ENCODE measurements around the gene S100A12.
"Not testable (repeated sequence)": the region's sequence is repeated elsewhere in the genome, so short reads cannot be mapped to it uniquely, and the experiment has no call there.

Gene S100A12

DNA sequence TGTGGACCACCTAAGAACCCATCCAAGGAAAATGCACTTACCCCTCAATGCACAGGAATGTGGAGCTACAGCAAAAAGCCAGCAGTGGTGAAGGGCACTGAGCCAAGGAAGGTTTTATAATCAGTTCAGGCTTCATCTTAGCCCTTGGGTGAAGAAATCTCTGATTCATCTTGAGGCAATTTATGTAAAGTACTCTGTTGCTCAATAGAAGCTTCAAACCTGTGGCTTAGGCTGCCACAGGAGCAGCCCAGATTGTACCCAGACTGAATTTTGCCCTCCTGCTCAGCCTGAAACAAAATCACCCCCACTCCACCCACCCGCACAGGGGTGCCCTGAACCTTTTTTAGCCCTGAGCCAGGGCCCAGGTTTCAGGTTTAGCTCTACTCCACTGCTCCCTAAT lies at the start of gene S100A12:
TSS of gene S100A12 (minus strand) at position 111 of the 400 bp plus-strand sequence. CDS start 1,029 bp downstream, outside the sequence.
- DNase-seq = no peak

DNA sequence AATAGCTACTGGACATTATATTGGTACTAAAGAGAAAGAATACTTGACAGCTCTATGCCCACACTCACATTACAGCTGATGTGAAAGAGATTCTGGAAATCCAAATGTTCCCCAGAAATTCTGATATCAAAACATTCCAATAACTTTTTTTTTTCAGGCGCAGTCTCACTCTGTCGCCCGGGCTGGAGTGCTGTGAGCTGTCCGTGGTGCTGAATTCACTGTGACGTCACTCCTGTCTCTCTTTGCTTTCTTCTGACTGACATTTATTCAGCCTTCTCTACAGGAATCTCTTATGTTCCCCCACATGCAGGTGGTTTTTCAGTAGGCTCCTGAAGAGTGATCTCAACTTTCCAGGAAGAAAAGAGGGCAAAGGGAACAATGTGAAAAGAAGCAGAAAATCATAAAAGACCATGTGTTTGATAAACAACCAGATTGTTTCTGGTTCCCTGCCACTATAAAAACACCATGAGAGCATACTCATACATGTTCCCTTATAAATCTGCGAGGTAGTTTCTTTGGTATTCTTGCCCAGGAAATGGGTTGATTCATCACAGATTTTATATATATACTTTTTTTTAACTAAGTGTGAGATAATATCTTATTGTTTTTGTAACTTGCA lies 47.1 kb upstream of the S100A12 start:
- DNase-seq = peak; percentile 88

DNA sequence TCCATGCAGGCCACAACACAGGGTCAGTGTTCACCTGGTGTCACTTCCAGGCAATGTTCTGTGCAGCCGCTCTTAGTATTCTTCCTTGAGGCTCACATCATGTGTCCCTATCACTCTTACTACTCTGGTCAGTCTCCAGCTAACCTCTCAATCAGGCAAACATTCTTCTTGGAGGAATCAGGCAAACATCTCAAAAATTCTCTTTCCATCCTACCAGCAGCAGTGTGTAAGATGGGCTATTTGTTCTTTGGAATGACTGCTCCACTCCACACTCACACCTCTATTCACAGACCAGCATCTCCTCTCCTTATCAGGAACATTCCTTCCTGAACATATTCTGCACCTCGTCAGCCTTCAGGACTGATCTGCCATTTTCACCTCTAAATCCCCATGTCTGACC lies 44.9 kb upstream of the S100A12 start:
- DNase-seq = no peak

DNA sequence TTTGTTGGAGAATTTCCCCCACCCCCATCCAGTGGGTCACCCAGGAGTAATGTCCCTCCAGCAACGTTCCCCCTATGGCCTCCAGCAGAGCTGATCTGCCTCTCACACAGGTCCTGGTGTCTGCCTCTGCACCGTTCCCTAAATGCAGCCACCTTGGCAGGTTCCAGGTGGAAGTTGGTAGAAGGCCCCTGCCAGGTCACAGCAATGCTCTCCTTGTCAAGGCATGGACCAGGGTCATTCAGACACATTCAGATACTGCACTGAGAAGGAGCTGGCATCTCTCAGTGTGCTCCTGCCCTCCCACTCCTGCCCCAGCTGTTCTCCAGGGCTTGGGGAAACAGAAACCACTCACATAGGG lies 44.0 kb upstream of the S100A12 start:
- not testable (repeated sequence) for DNase-seq

DNA sequence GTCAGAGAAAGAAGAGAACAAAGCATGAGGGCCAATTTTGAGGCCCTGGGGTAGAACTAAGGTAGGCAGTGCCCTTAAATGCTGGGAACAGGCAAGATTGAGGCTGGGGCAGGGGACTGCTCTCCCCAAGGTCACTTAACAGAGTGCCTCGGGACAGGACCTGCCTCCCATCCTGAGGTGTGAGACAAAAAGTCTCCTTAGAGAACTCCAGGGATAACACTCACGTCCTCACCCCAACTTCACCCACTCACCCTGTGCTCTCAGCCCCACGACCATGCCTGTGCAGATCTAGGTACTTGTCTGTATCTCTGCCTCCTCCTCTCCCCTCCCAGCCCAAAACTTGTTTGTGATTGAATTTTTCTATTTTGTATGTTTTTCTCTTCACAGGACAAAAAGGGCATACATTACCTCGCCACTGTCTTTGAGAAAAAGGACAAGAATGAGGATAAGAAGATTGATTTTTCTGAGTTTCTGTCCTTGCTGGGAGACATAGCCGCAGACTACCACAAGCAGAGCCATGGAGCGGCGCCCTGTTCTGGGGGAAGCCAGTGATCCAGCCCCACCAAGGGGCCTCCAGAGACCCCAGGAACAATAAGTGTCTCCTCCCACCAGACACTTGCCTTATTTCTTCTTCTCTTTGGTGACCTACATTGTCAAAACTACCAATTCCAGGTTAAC lies 43.5 kb upstream of the S100A12 start:
- not testable (repeated sequence) for DNase-seq

DNA sequence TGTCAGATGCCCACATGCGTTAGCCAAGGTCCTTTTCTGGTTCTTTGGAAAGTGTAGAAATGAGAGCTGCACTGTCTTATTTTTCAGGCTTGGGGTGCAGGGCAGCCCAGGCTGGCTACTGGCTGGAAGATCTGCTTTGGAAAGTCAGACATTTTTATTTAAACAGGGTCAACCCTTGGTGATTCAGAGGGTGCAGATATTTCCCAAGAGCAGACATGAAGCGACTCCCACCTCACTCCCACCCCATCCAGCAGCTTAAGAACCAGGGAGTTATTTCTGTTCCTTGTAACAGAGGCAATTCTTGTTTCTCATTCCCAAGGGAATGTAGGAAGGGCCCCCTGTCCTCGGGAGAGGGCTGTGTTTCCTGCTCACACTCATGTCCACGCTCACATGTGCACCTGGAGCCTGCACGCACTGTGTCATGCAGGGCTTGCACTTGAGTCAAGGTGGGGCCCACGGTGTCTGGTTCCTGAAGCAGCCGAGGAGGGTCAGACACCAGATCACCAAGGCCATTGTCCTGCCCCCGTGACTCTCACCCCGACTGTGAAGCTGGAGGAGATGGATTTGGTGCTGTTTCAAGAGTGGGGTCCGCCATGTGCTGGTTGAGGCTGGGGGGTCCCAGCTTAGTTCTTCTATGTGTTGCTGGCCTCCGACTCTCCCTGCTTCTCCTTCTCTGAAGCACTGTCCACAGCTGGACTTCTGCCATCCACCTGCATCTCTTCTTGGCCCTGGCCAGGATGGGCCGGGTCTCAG lies 41.9 kb upstream of the S100A12 start:
- no peak for DNase-seq

DNA sequence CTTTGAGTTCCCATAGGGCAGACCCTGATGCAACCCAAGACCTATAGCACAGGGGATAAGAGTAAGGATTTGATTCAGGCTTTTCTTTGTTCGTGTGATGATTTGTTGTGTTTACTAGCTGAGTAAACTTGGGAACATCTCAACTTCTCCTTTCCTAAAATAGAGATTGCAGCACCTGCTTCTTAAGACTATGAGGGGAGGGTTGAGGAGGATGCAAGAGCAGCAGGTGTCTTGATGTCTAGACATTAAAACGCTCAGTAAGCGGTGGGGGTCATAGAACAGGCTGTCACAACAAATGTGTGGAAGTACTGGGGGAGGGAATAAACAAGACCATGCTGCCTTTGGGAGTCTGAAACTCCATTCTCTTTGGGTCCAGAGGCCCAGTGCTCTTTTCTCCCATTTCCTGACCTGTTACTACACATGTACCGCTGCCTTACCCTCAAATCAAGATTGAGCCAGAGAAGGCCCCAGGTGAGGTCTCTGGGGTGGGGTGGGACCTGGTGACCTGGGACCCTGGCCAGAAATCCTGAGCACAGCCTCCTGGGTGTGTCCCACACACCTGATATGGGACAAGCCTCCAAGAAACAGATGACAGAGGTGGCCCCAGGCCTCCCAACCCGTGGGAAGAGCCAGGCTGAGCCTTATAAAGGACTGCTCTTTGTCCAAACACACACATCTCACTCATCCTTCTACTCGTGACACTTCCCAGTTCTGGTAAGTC lies 40.6 kb upstream of the S100A12 start, which contains the start of gene S100A7A:
TSS of gene S100A7A (plus strand) at position 671 of the 721 bp plus-strand sequence. CDS start 1,563 bp downstream, outside the sequence.
- no peak for DNase-seq

DNA sequence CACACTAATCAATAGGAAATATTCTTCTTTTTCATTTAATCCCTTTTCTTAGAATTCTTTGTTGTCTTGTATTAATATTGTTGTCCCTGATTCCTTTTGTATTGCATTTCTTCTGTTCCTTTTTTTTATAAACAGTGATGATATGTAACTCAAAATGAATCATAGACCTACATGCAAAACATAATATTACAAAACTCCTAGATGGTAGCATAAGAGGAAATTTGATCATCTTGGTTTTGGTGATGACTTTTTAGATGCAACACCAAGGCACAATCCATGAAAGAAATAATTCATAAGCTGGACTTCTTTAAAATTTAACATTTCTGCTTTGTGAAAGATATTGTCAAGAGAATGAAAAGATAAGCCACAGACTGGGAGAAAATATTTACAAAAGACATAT lies 38.5 kb upstream of the S100A12 start:
- DNase-seq = not testable (repeated sequence)

DNA sequence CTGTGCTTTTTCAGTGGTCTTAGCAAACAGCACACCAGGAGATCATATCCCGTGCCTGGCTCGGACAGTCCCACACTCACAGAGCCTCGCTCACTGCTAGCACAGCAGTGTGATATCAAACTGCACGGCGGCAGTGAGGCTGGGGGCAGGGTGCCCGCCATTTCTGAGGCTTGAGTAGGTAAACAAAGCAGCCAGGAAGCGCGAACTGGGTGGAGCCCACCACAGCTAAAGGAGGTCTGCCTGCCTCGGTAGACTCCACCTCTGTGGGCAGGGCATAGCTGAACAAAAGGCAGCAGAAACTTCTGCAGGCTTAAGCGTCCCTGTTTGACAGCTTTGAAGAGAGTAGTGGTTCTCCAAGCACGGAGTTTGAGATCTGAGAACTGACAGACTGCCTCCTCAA lies 31.9 kb upstream of the S100A12 start:
- not testable (repeated sequence) for DNase-seq

DNA sequence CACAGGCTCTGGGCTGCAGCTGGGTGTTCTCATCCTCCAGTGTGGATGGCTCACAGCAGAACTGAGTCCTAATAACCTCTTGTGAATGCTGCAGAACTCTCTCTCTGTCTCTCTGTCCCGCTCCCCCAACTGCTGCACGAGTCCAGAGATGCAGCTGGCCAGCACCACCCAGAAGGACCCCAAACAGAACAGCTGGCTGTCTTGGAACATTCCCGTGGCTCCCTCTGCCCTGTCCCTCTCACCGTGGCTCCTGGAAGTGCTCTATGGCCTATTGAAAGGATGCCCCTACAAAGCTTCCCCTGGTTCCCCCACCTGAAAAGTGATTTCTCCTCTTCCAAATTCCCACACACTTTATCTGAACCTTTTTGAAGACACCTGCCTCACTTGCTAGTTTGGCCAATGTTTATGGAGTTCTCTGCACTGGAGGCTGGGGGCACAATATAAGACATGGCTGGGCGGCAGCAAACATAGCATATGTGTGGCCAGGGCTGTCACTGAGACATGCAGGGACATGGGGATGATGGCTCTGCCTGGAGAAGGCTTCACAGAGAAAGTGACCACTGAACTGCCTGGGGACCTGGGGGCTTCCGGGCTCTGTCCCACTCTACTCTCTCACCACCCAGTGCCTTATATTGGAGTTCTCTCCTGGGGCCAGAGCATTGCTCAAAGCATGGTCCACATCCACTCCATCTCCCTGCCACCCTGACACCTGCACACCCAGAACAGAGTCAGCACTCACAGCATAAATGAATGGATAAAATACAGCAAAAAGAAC lies 30.6 kb upstream of the S100A12 start:
- DNase-seq = not testable (repeated sequence)

DNA sequence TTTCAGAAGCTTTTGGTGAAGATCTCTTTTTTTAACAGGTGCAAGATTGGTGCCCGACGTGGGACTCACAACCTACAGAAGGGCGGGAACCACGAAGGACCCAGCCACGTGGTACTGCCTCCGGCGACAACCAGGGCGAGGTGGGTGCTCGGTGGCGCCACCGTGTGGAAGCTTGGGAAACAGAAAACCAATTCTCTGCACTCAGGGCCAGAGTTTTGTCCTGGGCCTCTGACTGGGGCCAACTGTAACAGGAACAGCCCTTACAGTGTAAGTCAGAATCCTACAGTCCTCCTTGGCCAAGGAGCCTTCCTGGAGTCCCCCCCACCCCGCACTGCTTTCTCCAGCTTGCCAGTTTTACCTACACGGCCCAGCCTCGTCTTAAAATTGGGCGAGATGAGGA lies 29.3 kb upstream of the S100A12 start:
- DNase-seq = peak; percentile 87

DNA sequence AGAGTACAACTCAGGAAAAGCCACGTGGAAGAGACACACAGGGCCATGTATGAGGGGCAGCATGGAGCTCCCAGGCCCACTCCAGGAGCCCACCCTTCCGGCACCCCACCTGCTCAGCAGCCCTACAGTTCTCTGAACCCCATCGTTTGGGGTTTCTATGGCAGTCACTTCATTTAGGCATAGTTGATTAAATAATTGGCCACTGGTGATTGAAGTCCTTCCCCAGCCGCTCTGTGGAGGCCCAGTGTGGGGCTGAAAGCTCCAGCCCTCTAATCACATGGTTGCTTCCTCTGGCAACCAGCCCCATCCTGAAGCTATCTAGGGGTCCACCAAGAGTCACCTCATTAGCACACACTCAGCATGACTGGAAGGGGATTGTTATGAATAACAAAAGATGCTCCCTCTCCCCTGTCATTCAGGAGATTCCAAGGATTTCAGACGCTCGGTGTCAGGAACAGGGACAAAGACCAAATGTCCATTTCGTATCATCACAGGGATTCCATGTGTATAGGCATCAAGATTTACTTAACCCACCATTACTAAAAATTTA lies 28.7 kb upstream of the S100A12 start:
- DNase-seq = no peak

DNA sequence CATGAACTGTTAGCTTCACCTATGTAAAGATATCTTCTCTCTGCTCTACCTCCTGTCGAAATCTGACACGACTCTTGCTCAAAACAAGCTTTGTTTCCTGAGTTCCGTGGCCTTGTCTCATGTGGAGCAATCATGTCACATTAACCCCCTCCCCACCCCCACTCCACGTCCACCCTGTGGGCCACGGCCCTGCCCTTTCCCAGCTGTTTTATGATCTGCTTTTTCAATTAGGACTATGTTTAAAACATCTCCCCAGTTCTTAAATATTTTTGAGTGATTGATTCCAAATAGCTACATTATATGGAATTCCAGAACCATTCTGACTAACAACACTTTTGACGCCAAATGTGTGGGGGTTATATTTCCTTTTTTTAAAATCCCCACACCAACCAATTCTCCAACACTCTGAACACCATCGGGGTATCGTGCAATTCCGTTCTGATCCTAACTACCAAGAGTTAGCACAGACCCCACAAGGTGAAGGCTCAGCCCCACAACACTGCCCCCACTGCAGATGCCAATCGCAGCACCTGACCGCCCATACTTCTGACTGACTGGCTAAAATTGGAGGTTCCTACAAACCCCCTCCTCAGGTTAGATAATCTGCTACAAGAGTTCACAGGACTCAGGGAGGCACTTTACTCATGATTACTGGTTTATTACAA lies 28.1 kb upstream of the S100A12 start:
- no peak for DNase-seq

DNA sequence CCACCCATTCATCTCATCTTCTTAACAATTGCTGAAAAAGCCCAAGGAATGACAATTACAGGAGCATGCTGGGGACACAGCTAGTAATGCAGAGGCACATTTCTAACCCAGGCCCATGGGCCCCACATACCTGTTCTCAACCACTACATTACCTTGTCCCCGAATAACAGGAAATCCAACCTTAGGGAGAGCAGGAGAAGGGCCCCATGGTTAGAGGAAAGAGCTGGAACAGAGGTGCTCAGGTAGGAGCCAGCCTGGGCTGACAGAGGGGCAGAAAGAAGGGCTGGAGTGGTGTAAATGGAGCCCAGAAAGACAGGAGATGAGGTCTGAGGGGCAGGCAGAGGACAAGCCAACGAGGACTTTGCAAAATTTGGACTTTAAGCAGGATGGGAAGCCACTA lies 26.8 kb upstream of the S100A12 start:
- no peak for DNase-seq

DNA sequence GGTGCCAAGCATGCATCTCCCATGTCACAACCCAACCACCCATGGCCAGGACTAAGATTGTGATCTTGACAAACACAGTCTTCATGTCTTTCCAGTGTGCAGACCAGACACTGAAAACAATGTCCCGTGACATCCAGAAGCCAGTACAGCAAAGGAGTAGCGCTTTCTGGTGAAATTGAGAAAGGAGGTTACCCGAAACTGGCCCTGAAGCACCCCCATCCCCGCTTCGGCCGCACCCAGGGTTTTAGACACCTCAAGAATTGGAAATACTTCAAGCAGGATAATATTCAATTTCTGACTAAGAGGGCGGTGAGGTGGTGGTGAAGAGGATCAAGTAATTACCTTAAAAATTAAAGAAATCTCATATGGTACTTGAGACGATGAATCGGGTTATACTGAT lies 26.0 kb upstream of the S100A12 start:
- no peak for DNase-seq

DNA sequence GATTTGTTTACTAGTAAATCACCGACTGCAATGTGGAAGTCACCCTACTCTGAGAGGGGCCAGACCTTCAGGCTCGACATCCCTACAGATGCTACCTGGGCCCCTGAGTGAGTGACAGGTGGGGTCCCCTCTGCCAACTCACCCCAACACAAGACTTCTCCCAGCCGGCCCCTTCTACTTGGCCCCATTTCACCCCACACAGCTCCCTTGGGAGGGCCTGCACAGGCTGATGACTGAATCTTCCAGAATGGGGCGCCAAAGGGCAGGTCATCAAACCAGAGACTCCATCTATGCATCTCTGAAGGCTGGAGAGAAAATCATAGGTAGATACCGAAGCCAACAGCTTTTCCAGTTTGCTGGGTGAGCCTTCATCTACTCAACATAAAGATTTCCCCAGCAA lies 24.8 kb upstream of the S100A12 start:
- no peak for DNase-seq

DNA sequence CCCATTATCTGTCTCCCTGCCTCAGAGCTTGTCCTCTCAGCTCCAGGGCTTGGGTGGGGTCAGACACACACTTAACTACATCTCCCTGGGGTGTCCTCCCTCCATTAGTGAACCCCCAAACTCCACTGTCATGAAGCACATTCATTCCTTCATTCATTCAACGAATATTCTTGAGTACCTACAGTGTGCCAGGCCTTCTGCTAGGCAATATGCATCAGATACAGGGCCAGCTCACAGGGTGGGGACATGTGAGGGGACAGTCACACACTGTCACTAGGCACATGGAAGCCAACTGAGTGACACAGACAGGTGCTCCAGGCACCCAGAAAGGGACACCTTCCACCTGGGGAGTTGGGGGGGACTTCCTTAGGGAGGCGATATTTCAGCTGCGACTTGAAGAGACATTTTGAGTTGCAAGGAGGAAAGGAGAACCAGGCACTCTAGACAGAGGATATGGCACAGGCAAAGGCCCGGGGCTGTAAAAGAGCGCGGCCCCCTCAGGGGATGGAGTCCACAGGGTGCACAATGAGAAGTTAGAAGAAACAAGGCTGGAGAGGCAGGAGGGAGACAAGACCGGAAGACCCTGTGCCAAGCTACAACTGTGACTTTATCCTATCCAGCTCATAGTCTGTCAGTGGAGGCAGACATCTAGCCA lies 24.1 kb upstream of the S100A12 start:
- no peak for DNase-seq

DNA sequence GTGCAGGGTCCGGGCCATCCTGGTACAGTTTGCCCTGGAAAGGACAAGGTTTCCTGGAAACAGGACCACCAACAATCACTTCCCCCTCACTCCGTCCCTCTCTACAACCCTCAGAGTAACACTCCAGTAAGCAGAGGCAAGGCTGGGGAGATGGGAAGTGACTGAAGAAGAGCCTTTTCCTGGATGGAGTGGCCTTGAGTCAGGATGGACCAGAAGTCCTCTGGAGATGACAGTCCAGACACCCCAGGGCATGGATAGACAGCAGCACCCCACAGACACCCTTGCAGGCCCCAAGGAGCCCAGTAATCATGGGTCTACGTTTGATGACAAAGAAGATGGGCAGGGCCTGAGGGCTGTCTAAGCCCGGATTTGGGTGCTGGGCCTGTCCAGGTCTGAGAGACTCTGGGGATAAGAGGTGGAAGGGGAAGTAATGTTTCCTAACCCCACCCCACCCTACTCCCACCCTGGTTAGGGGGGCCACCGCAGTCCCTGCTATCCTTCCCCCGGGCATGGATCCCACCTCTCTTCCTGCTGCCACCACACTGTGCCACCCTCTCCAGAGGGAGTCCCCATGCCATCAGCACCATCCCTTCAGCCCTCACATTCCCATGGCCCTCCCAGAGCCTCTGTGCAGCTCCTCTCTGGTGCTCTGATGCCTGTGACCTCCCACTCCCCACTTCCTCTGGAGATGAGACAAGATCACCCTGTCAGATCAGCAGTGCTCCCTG lies 22.7 kb upstream of the S100A12 start:
- no peak for DNase-seq

DNA sequence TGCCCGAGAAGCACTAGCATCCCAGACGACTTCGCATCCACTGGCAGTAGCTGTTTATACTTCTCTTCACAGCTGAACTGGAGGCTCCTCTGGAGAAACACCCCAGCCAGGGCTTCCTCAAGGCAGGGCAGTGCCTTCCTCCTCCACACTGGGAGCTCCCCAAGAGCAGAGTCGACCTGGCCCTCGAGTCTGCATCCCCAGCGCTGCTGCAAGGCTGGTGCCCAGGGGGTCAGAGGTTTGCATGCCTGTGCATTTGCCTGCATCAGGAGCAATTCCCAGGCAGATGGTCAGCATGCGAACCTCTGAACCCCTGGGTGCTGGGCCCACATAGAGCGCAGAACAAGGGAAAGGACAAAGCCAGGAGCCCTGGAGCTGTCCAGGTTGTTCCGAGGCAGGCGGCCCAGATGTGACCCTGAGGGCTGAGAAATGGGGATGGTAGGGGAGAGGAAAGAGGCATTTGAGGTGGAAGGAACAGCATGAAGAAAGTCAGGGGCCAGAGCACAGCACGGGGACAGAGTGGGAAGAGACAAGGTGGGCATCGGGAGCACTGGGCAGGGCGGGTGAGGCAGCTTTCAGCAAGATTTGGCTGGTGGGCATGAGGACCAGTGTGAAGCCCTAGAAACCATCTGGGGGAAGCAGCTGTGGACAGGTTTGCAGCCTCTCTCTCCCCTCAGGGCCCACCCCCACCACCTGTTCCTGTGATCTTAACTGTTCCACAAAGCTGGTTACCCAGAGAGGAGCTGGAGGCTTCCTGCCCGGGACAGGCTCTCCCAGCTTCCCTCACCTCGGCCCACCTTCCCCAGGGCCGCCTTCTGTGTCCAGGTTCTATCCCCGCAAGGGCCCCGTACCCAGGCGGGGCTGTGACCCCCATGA lies 21.9 kb upstream of the S100A12 start:
- DNase-seq = no peak

Measured in activated CD8-positive, alpha-beta memory T cell treated with anti-CD3 and anti-CD28 coated beads, Interleukin-2, amount 50 U/mL, for 48 hours (primary cell).